Measurements from ENCODE around the gene MLF2. TPM values are rescaled to one million over a fixed set of nuclear protein-coding genes. Genes with fewer than 3 reads are reported as not detected.

The MLF2 gene
- total and polyA plus RNA-seq, 10 of the 15 experiments (the other 5 are each of a cell fraction or from before 2014, with no cell fraction given), result 13.5 to 222 (median 130) TPM

DNA sequence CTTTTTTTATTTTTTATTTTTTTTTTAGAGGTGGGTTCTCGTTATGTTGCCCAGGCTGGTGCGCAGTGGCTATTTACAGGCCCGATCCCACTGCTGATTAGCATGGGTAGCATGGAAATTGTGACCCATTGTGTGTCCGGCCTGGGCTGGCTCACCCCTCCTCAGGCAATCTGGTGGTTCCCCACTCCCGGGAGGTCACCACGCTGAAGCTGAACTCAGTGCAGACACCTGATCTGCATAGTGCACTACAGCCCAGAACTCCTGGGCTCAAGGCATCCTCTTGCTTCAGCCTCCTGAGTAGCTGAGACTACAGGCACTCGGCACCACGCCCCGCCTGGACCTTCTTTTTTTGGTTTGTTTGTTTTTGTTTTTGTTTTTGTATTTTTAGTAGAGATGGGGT is 30.9 kb upstream of the MLF2 start:
- SMC1A ChIA-PET (ENCODE audit: uncharacterized antibody, unreplicated experiment), result interaction anchor here (1.1 to 2.3 kb wide), 3 partner anchors 8 to 30 kb away, joined by 4 to 7 read pairs (median 7); partner anchors contain the start of gene PTMS
- intact Hi-C loops (cut with micrococcal nuclease; ENCODE audit: unreplicated experiment), result no loop called here
- RAD21 ChIA-PET (ENCODE audit: unreplicated experiment), result interaction anchor here (0.9 to 5.4 kb wide), 3 partner anchors 9 to 50 kb away, joined by 3 to 42 read pairs (median 4); partner anchors contain the start of gene MLF2
- Histone ChIP-seq H3K4me2 (ENCODE audit: control insufficient read depth, insufficient read depth) (no peak overlapping the region), H3K9ac (ENCODE audit: control insufficient read depth, insufficient read depth, low read length) (no peak overlapping the region), H3K9me3 (replicated peaks; ENCODE audit: control insufficient read depth, insufficient read depth, low read length) (no peaks in the 10 kb centered on the region), H3K36me3 (ENCODE audit: control insufficient read depth in 2 of 2, insufficient read depth in 2 of 2, low read length in 1 of 2) (no peaks in the 10 kb centered on the region), H3K27me3 (replicated peaks in 1 of 2; ENCODE audit: control insufficient read depth in 2 of 2, insufficient read depth in 2 of 2, low read length in 1 of 2) (no peaks in the 10 kb centered on the region), H3K4me1 (ENCODE audit: control insufficient read depth, insufficient read depth, low read length) (peaks cover 7% of the 10 kb centered on the region; the same call in 1 of the 2 replicates), H4K20me1 (ENCODE audit: control insufficient read depth, insufficient read depth) (no peaks in the 10 kb centered on the region), H3K27ac (ENCODE audit: control insufficient read depth, insufficient read depth) (no peak overlapping the region), H3K4me3 (no peak overlapping the region), H3K79me2 (ENCODE audit: control insufficient read depth, insufficient read depth, low read length) (no peaks in the 10 kb centered on the region), H2AFZ (ENCODE audit: control insufficient read depth, low read depth, low read length) (no peak overlapping the region)
- CTCF ChIA-PET, result interaction anchor here (0.7 to 2.8 kb wide), 7 partner anchors 12 to 86 kb away, joined by 3 to 17 read pairs (median 4); partner anchors contain the start of genes MLF2 and PTMS
- in situ Hi-C loops (cut with MboI), result no loop called here
- FAIRE-seq (no peak), DNase-seq (ENCODE audit: low read depth, low spot score) (no peak), ATAC-seq (no peak)
- POLR2A ChIA-PET, result interaction anchor here (1.4 kb wide), 1 partner anchor 9 kb away, joined by 12 read pairs; no protein-coding TSS in a partner anchor
- 51% methylated on average over 9 of the region's 9 CpGs for WGBS (ENCODE audit: insufficient coverage, insufficient replicate concordance, low lambda C conversion rate, missing lambda C conversion rate)
- no peak for TF ChIP-seq CHD2 (IDR thresholded peaks at IDR 0.05; ENCODE audit: borderline replicate concordance, low read depth, low read length)
- no peak for TF ChIP-seq BCL3 (IDR thresholded peaks at IDR 0.05; ENCODE audit: borderline replicate concordance, insufficient read depth, low read depth, low read length, poor library complexity, severe bottlenecking)
- BruUV-seq (replicated peaks), result no TSS peak

- BruUV-seq (replicated peaks), result no TSS peak
- intact Hi-C loops (cut with micrococcal nuclease; ENCODE audit: unreplicated experiment), result no loop called here
- H3K9me3 ChIP-seq (replicated peaks; ENCODE audit: control insufficient read depth, insufficient read depth, low read length), result no peaks in the 10 kb centered on the region
- 55% methylated on average over 9 of the region's 10 CpGs for WGBS (ENCODE audit: insufficient coverage, insufficient replicate concordance, low lambda C conversion rate, missing lambda C conversion rate)
- no peak for ATAC-seq
- ChIA-PET SMC1A (ENCODE audit: uncharacterized antibody, unreplicated experiment) (interaction anchor here (1.1 to 6.6 kb wide), 3 partner anchors 9 to 29 kb away, joined by 4 to 84 read pairs (median 7); partner anchors contain the start of genes MLF2 and PTMS), POLR2A (interaction anchor here (0.5 to 1.4 kb wide), 3 partner anchors 10 to 94 kb away, joined by 4 to 12 read pairs (median 5); partner anchors contain the start of gene ZNF384), CTCF (interaction anchor here (0.7 to 3.3 kb wide), 6 partner anchors 13 to 229 kb away, joined by 3 to 17 read pairs (median 4); partner anchors contain the start of gene MLF2), RAD21 (ENCODE audit: unreplicated experiment) (interaction anchor here (1.0 to 5.4 kb wide), 3 partner anchors 10 to 317 kb away, joined by 3 to 42 read pairs (median 4); partner anchors contain the start of gene MLF2)
- H4K20me1 ChIP-seq (ENCODE audit: control insufficient read depth, insufficient read depth), result no peaks in the 10 kb centered on the region
- no peak overlapping the region for H3K4me2 ChIP-seq (ENCODE audit: control insufficient read depth, insufficient read depth)
- FAIRE-seq, result no peak
- in situ Hi-C loops (cut with MboI), result no loop called here
- no peak overlapping the region for H2AFZ ChIP-seq (ENCODE audit: control insufficient read depth, low read depth, low read length)
- H3K4me1 ChIP-seq (ENCODE audit: control insufficient read depth, insufficient read depth, low read length), result peaks cover 12% of the 10 kb centered on the region; the same call in 1 of the 2 replicates
- no peak overlapping the region for H3K27ac ChIP-seq (ENCODE audit: control insufficient read depth, insufficient read depth)
- no peaks in the 10 kb centered on the region for H3K79me2 ChIP-seq (ENCODE audit: control insufficient read depth, insufficient read depth, low read length)
- no peak for DNase-seq (ENCODE audit: low read depth, low spot score)
- no peak overlapping the region for H3K4me3 ChIP-seq
- no peaks in the 10 kb centered on the region for H3K36me3 ChIP-seq (ENCODE audit: control insufficient read depth in 2 of 2, insufficient read depth in 2 of 2, low read length in 1 of 2)
- no peak overlapping the region for H3K9ac ChIP-seq (ENCODE audit: control insufficient read depth, insufficient read depth, low read length)
- H3K27me3 ChIP-seq (replicated peaks in 1 of 2; ENCODE audit: control insufficient read depth in 2 of 2, insufficient read depth in 2 of 2, low read length in 1 of 2), result no peaks in the 10 kb centered on the region
- no peak for TF ChIP-seq DPF2 (IDR thresholded peaks at IDR 0.05)
- no peak for TF ChIP-seq EP300 (IDR thresholded peaks at IDR 0.05; ENCODE audit: borderline replicate concordance in 1 of 2, control insufficient read depth in 1 of 2, low read depth in 2 of 2, low read length in 2 of 2)
- no peak for TF ChIP-seq TCF12 (IDR thresholded peaks at IDR 0.05; ENCODE audit: low read depth, low read length)
- TF ChIP-seq, protein P1, sequence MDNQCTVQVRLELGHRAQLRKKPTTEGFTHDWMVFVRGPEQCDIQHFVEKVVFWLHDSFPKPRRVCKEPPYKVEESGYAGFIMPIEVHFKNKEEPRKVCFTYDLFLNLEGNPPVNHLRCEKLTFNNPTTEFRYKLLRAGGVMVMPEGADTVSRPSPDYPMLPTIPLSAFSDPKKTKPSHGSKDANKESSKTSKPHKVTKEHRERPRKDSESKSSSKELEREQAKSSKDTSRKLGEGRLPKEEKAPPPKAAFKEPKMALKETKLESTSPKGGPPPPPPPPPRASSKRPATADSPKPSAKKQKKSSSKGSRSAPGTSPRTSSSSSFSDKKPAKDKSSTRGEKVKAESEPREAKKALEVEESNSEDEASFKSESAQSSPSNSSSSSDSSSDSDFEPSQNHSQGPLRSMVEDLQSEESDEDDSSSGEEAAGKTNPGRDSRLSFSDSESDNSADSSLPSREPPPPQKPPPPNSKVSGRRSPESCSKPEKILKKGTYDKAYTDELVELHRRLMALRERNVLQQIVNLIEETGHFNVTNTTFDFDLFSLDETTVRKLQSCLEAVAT (IDR thresholded peaks at IDR 0.05), result no peak
- no peak for TF ChIP-seq TCF7 (IDR thresholded peaks at IDR 0.05; ENCODE audit: borderline replicate concordance)
- TF ChIP-seq ZNF622 (IDR thresholded peaks at IDR 0.05), result no peak
- TF ChIP-seq, protein P2, sequence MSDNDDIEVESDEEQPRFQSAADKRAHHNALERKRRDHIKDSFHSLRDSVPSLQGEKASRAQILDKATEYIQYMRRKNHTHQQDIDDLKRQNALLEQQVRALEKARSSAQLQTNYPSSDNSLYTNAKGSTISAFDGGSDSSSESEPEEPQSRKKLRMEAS (IDR thresholded peaks at IDR 0.05; ENCODE audit: low read depth, low read length), result no peak
Measured at GRCh38 chr12:6782850-6783566, 30.1 kb upstream of the MLF2 start.

All from GM12878 (cell line).